CD4-positive, alpha-beta T cell (primary cell): ENCODE measurements around the gene TAS2R50. TPM values are rescaled to one million over a fixed set of nuclear protein-coding genes. Genes with fewer than 3 reads are reported as not detected.

Experiments used
- ATAC-seq: fragments of 200-7000 bp; cut with Tn5 transposase; one replicate; pipeline ENCODE4 v1.10.0; 2022; ENCODE audit warnings: mild to moderate bottlenecking; ENCODE audit not compliant: poor library complexity
- CTCF ChIA-PET: fragments of 350-600 bp; sonication (Branson Sonifier 250); formaldehyde crosslinking; loops from one replicate; lab custom pipeline; 2021; ENCODE audit warnings: antibody characterized with exemption, inconsistent platforms; lab: Charles Lee
- POLR2A ChIA-PET: fragments of 350-600 bp; sonication (Branson Sonifier 250); formaldehyde crosslinking; loops from one replicate; lab custom pipeline; 2021; ENCODE audit warnings: antibody characterized with exemption, inconsistent platforms; lab: Charles Lee
- DNase-seq, 14 experiments: peaks; one replicate each; pipeline ENCODE4 v3.0.0-alpha.2; 2013 to 2020; ENCODE audit warnings: mixed read lengths in 2 of 14
- H3K27ac ChIP-seq, 2 donors: one replicate each; pipeline versions ENCODE4 v1.5.1 to v1.7.0; 2013; ENCODE audit warnings: low read length in 2 of 2, low read depth in 1 of 2, mild to moderate bottlenecking in 1 of 2
- H3K27me3 ChIP-seq, 2 experiments: 1 replicate in 1 of 2; 2 replicates in 1 of 2; pipeline versions ENCODE4 v1.6.1 to v1.7.0; 2013; ENCODE audit warnings: low read length in 2 of 2, control low read depth in 1 of 2, mild to moderate bottlenecking in 1 of 2, moderate library complexity in 1 of 2; ENCODE audit not compliant: insufficient read depth in 2 of 2, control insufficient read depth in 1 of 2
- H3K36me3 ChIP-seq: one replicate; pipeline ENCODE4 v1.6.1; 2013; ENCODE audit warnings: low read length, control low read depth; ENCODE audit not compliant: insufficient read depth
- H3K4me1 ChIP-seq: one replicate; pipeline ENCODE4 v1.6.1; 2013; ENCODE audit warnings: low read length, control low read depth; ENCODE audit not compliant: insufficient read depth
- H3K4me3 ChIP-seq: one replicate; pipeline ENCODE4 v1.5.1; 2013; ENCODE audit warnings: mild to moderate bottlenecking, low read length, moderate library complexity
- H3K9me3 ChIP-seq, 2 experiments: 1 replicate in 1 of 2; 2 replicates in 1 of 2; pipeline versions ENCODE4 v1.6.1 to v1.7.0; 2013; ENCODE audit warnings: low read length in 2 of 2, mild to moderate bottlenecking in 2 of 2, control low read depth in 1 of 2, moderate library complexity in 1 of 2; ENCODE audit not compliant: control insufficient read depth in 1 of 2, insufficient read depth in 1 of 2
- H3K27ac Mint-ChIP-seq: one replicate; pipeline ENCODE4 v1.8.0; 2020; ENCODE audit warnings: mixed read lengths
- H3K27me3 Mint-ChIP-seq: one replicate; pipeline ENCODE4 v1.8.0; 2021; ENCODE audit warnings: mixed read lengths
- H3K36me3 Mint-ChIP-seq: one replicate; pipeline ENCODE4 v1.8.0; 2021; ENCODE audit warnings: low read depth, mixed read lengths
- H3K4me1 Mint-ChIP-seq: one replicate; pipeline ENCODE4 v1.8.0; 2021; ENCODE audit warnings: low read depth, mixed read lengths
- H3K4me3 Mint-ChIP-seq: one replicate; pipeline ENCODE4 v1.8.0; 2020; ENCODE audit warnings: mild to moderate bottlenecking, mixed read lengths
- H3K9me3 Mint-ChIP-seq: one replicate; pipeline ENCODE4 v1.8.0; 2020; ENCODE audit warnings: mixed read lengths
- intact Hi-C, 2 experiments: fragments of 100-400 bp; cut with DNase I in 1 of 2; cut with micrococcal nuclease in 1 of 2; formaldehyde crosslinking; loops; one replicate each; pipeline versions ENCODE4 v1.15.1 to v1.9.0; 2023 to 2025; cut with DNase I, micrococcal nuclease
- total RNA-seq, 174 experiments: library from RNA in 2 of 174; stranded (reverse) in 2 of 174; gene quantifications; one replicate each; pipeline ENCODE4 v1.2.3 and lab custom pipeline; 2021 to 2026
- TF ChIP-seq, protein P1 (sequence below): fragments of 200-600 bp; IDR thresholded peaks from one replicate; pipeline ENCODE4 v1.8.0; 2022; ENCODE audit warnings: antibody characterized with exemption, mild to moderate bottlenecking

The TAS2R50 gene
- total RNA-seq, 2 experiments from 2014 or later, result 0.36 to 0.67 TPM

DNA sequence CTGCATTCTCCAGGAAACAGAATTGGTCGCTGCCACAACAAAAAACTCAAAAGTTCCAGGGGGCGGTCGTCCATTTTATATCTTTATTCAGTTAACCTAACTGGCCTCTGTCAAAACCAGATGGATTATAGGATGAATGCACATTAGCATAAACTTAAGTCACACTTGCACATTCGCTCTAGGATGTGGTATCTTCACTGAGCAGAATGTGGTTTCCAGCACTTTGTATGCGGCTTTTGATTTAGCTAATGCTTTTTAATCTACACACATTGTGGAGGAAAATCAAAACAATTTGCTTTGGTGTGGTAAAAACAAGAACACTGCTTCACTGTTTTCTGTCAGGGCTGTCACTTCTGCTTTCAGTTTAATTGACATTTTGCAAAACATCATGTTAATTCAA lies 4.5 kb downstream of the TAS2R50 start:
- Histone ChIP-seq H3K4me1 (peaks cover 18% of the 10 kb centered on the region), H3K9me3 (no peaks in the 10 kb centered on the region), H3K4me3 (no peak overlapping the region), H3K27me3 (no peaks in the 10 kb centered on the region), H3K36me3 (no peaks in the 10 kb centered on the region), H3K27ac (no peak overlapping the region)
- peak overlapping the region; percentile 57 for H3K27ac Mint-ChIP-seq
- peak in 11 of 14 experiments; percentile 0 to 91 (median 22) for DNase-seq
- no peaks in the 10 kb centered on the region for H3K27me3 Mint-ChIP-seq
- intact Hi-C loops, result loop anchor here in 1 of 2 experiments (1.0 kb wide), 1 partner anchor 22 kb away; no protein-coding TSS in a partner anchor
- no peaks in the 10 kb centered on the region for H3K9me3 Mint-ChIP-seq
- peak; percentile 92 for ATAC-seq
- ChIA-PET CTCF (no interaction called here), POLR2A (interaction anchor here (0.6 to 2.0 kb wide), 3 partner anchors 14 to 563 kb away, joined by 6 to 15 read pairs (median 6); partner anchors contain the start of gene SMIM10L1)
- H3K36me3 Mint-ChIP-seq, result no peaks in the 10 kb centered on the region
- TF ChIP-seq, protein P1, sequence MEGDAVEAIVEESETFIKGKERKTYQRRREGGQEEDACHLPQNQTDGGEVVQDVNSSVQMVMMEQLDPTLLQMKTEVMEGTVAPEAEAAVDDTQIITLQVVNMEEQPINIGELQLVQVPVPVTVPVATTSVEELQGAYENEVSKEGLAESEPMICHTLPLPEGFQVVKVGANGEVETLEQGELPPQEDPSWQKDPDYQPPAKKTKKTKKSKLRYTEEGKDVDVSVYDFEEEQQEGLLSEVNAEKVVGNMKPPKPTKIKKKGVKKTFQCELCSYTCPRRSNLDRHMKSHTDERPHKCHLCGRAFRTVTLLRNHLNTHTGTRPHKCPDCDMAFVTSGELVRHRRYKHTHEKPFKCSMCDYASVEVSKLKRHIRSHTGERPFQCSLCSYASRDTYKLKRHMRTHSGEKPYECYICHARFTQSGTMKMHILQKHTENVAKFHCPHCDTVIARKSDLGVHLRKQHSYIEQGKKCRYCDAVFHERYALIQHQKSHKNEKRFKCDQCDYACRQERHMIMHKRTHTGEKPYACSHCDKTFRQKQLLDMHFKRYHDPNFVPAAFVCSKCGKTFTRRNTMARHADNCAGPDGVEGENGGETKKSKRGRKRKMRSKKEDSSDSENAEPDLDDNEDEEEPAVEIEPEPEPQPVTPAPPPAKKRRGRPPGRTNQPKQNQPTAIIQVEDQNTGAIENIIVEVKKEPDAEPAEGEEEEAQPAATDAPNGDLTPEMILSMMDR, result no peak
- peak overlapping the region; percentile 55 for H3K4me3 Mint-ChIP-seq
- peaks cover 67% of the 10 kb centered on the region for H3K4me1 Mint-ChIP-seq

- Mint-ChIP-seq H3K27me3 (no peaks in the 10 kb centered on the region), H3K36me3 (peaks cover 12% of the 10 kb centered on the region), H3K4me1 (peaks cover 24% of the 10 kb centered on the region), H3K4me3 (no peak overlapping the region), H3K9me3 (no peaks in the 10 kb centered on the region), H3K27ac (no peak overlapping the region)
- TF ChIP-seq, protein P1, result no peak
- ATAC-seq, result no peak
- intact Hi-C loops, result no loop called here
- H3K27me3 ChIP-seq, result no peaks in the 10 kb centered on the region
- no peak overlapping the region for H3K4me3 ChIP-seq
- H3K36me3 ChIP-seq, result peaks cover 3% of the 10 kb centered on the region
- no peaks in the 10 kb centered on the region for H3K4me1 ChIP-seq
- H3K9me3 ChIP-seq, result no peaks in the 10 kb centered on the region
- H3K27ac ChIP-seq, result no peak overlapping the region
- ChIA-PET POLR2A (interaction anchor here (0.8 kb wide), 1 partner anchor 13 kb away, joined by 3 read pairs; no protein-coding TSS in a partner anchor), CTCF (no interaction called here)
- DNase-seq, result no peak
These were observed 11.7 kb downstream of the TAS2R50 start for GRCh38 chr12:10974965-10975364.

DNA sequence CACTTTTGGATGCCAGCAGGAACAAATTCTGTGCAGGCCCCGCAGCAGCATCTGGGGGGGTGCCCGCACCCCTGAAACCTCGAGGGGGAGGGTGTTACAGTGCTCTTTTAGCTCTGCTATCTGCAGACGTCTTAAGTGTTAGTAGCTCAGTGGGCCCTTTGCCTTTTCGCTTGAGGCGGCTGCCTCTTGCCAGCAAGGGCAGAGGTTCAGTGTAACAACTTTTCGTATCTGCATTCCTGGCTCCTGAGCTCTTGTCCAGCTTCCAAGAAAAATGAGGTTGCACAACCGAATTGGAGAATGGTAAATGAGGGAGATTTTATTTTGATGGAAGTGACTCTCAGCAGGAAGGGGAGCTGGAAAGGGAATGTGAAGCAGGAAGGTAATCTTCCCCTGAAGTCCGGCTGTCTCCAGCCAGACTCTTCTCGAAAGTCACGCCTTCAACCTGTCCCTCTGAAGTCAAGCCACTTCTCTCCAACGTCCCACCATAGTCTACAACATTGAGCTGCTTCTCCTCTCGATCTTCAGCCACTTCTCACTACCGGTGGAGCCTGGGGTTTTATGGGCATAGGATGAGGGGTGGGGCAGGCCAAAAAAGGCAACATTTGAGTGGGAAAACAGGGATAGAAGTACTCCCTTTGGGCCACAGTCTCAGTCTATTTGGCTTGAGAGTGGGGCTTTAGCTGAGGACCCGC lies 17.8 kb downstream of the TAS2R50 start:
- Histone ChIP-seq H3K9me3 (no peaks in the 10 kb centered on the region), H3K4me3 (no peak overlapping the region), H3K27me3 (no peaks in the 10 kb centered on the region), H3K4me1 (no peaks in the 10 kb centered on the region), H3K27ac (no peak overlapping the region), H3K36me3 (peaks cover 3% of the 10 kb centered on the region)
- H3K36me3 Mint-ChIP-seq, result peaks cover 38% of the 10 kb centered on the region
- POLR2A ChIA-PET, result interaction anchor here (2.5 kb wide), 1 partner anchor 13 kb away, joined by 6 read pairs; no protein-coding TSS in a partner anchor
- CTCF ChIA-PET, result no interaction called here
- H3K9me3 Mint-ChIP-seq, result no peaks in the 10 kb centered on the region
- no peak overlapping the region for H3K4me3 Mint-ChIP-seq
- no peaks in the 10 kb centered on the region for H3K27me3 Mint-ChIP-seq
- H3K4me1 Mint-ChIP-seq, result peaks cover 10% of the 10 kb centered on the region
- DNase-seq, result no peak
- ATAC-seq, result no peak
- TF ChIP-seq, protein P1, result no peak
- intact Hi-C loops, result loop anchor here (10.0 kb wide), 2 partner anchors 194 to 226 kb away; no protein-coding TSS in a partner anchor
- no peak overlapping the region for H3K27ac Mint-ChIP-seq
